GM23338 (cell line): ENCODE data around the gene RRAS. TPM values are rescaled to one million over a fixed set of nuclear protein-coding genes. Genes with fewer than 3 reads are reported as not detected.

Experiments used
- ATAC-seq: fragments of 200-7000 bp; cut with Tn5 transposase; 3 replicates; pipeline ENCODE4 v1.9.1; 2020
- DNase-seq: peaks from one replicate; pipeline ENCODE4 v3.0.0-alpha.2; 2015; ENCODE audit warnings: low spot score
- H2AFZ ChIP-seq: fragments of 200-600 bp; sonication (generic); 2 replicates; pipeline ENCODE4 v1.8.0; 2016; ENCODE audit warnings: antibody characterized with exemption, mild to moderate bottlenecking, moderate library complexity
- H3F3A ChIP-seq: fragments of 200-600 bp; sonication (generic); replicated peaks from 2 replicates; pipeline ENCODE4 v1.8.0; 2017; ENCODE audit warnings: antibody characterized with exemption, mixed run types, low read depth
- H3K27ac ChIP-seq: fragments of 200-600 bp; sonication (generic); 2 replicates; pipeline ENCODE4 v1.6.1; 2016; ENCODE audit warnings: low read depth
- H3K27me3 ChIP-seq: fragments of 200-600 bp; sonication (generic); 2 replicates; pipeline ENCODE4 v1.8.0; 2016; ENCODE audit warnings: mild to moderate bottlenecking, mixed run types, moderate library complexity; ENCODE audit not compliant: insufficient read depth
- H3K36me3 ChIP-seq: fragments of 200-600 bp; sonication (generic); 2 replicates; pipeline ENCODE4 v1.8.0; 2016; ENCODE audit warnings: mild to moderate bottlenecking; ENCODE audit not compliant: insufficient read depth
- H3K4me1 ChIP-seq: fragments of 200-600 bp; sonication (generic); 2 replicates; pipeline ENCODE4 v1.8.0; 2016; ENCODE audit warnings: mild to moderate bottlenecking, moderate library complexity; ENCODE audit not compliant: insufficient read depth
- H3K4me2 ChIP-seq: fragments of 200-600 bp; sonication (generic); 2 replicates; pipeline ENCODE4 v1.7.1; 2017; ENCODE audit warnings: mixed run types
- H3K4me3 ChIP-seq: fragments of 200-600 bp; sonication (generic); 2 replicates; pipeline ENCODE4 v1.6.1; 2016; ENCODE audit warnings: mixed run types
- H3K79me2 ChIP-seq: fragments of 200-600 bp; sonication (generic); replicated peaks from 2 replicates; pipeline ENCODE4 v1.8.0; 2017; ENCODE audit warnings: mild to moderate bottlenecking; ENCODE audit not compliant: insufficient read depth
- H3K9me2 ChIP-seq: fragments of 200-600 bp; sonication (generic); 2 replicates; pipeline ENCODE4 v1.8.0; 2017; ENCODE audit not compliant: insufficient read depth
- H4K20me1 ChIP-seq: fragments of 200-600 bp; sonication (generic); replicated peaks from 2 replicates; pipeline ENCODE4 v1.8.0; 2017; ENCODE audit warnings: mild to moderate bottlenecking; ENCODE audit not compliant: insufficient read depth
- H3K27ac Mint-ChIP-seq: 2 replicates; pipeline ENCODE4 v1.8.0; 2020; ENCODE audit warnings: inconsistent platforms, mild to moderate bottlenecking, moderate library complexity, mixed read lengths
- H3K27me3 Mint-ChIP-seq: 3 replicates; pipeline ENCODE4 v1.8.0; 2022; ENCODE audit warnings: low read depth, mild to moderate bottlenecking, moderate library complexity, mixed read lengths, inconsistent platforms; ENCODE audit not compliant: insufficient read depth, poor library complexity
- H3K36me3 Mint-ChIP-seq: 3 replicates; pipeline ENCODE4 v1.8.0; 2021; ENCODE audit warnings: low read depth, mild to moderate bottlenecking, inconsistent platforms, moderate library complexity, mixed read lengths
- H3K4me1 Mint-ChIP-seq: 3 replicates; pipeline ENCODE4 v1.8.0; 2020; ENCODE audit warnings: mild to moderate bottlenecking, inconsistent platforms, mixed read lengths
- H3K4me3 Mint-ChIP-seq: 3 replicates; pipeline ENCODE4 v1.8.0; 2021; ENCODE audit warnings: moderate library complexity, mild to moderate bottlenecking, inconsistent platforms, mixed read lengths
- H3K9me3 Mint-ChIP-seq: 3 replicates; pipeline ENCODE4 v1.8.0; 2020; ENCODE audit warnings: moderate library complexity, mild to moderate bottlenecking, inconsistent platforms, mixed read lengths
- CREB1 ChIP-seq: fragments of 250-450 bp; sonication (Bioruptor Pico); IDR thresholded peaks from 2 replicates; pipeline ENCODE4 v1.5.0; 2020; ENCODE audit warnings: low read depth, mild to moderate bottlenecking, moderate library complexity
- EZH2 ChIP-seq: fragments of 200-600 bp; sonication (generic); IDR thresholded peaks from one replicate; pipeline ENCODE4 v1.8.0; 2017; ENCODE audit warnings: antibody characterized with exemption, mild to moderate bottlenecking, low read depth; ENCODE audit not compliant: unreplicated experiment
- JUNB ChIP-seq: IDR thresholded peaks from one replicate; pipeline ENCODE4 v1.6.1; 2016; ENCODE audit warnings: antibody characterized with exemption; ENCODE audit not compliant: unreplicated experiment
- POLR2AphosphoS5 ChIP-seq: IDR thresholded peaks from 2 replicates; pipeline ENCODE4 v1.6.1; 2016; ENCODE audit warnings: antibody characterized with exemption, low read depth
- ZNF331 ChIP-seq: fragments of 250-450 bp; sonication (Bioruptor Pico); IDR thresholded peaks from 2 replicates; pipeline ENCODE4 v1.5.0; 2020; ENCODE audit warnings: low read depth, mild to moderate bottlenecking, moderate library complexity
- polyA plus RNA-seq: library from polyadenylated mRNA; unstranded; fragments of >200 nt; fragmentation: Nextera tagmentation; extraction: Ambion mirVana; gene quantifications from 2 replicates; pipeline ENCODE4 v1.2.1, GENCODE V29; 2016
- total RNA-seq: library from RNA; depleted of rRNA; stranded (reverse); fragments of >200 nt; shearing (Covaris generic); gene quantifications from 2 replicates; pipeline ENCODE4 v1.2.3, GENCODE V29; 2014
- TF ChIP-seq, protein P1 (sequence below): IDR thresholded peaks from 2 replicates; pipeline ENCODE4 v1.6.1; 2016; ENCODE audit warnings: antibody characterized with exemption
- TF ChIP-seq, protein P2 (sequence below), 2 experiments: fragments of 200-600 bp in 1 of 2; sonication (generic) in 1 of 2; conservative IDR thresholded peaks; 2 replicates each; pipeline versions ENCODE4 v1.5.1 to v1.6.1; 2016 to 2017; ENCODE audit warnings: antibody characterized with exemption in 2 of 2, low read depth in 2 of 2, mild to moderate bottlenecking in 2 of 2, moderate library complexity in 1 of 2
- TF ChIP-seq, protein P3 (sequence below): fragments of 250-450 bp; sonication (Bioruptor Pico); IDR thresholded peaks from 2 replicates; pipeline ENCODE4 v1.5.0; 2020; ENCODE audit warnings: mild to moderate bottlenecking, moderate library complexity

Gene RRAS
- total and polyA plus RNA-seq, 2 experiments from 2014 or later = 9.3 to 30.0 TPM

DNA sequence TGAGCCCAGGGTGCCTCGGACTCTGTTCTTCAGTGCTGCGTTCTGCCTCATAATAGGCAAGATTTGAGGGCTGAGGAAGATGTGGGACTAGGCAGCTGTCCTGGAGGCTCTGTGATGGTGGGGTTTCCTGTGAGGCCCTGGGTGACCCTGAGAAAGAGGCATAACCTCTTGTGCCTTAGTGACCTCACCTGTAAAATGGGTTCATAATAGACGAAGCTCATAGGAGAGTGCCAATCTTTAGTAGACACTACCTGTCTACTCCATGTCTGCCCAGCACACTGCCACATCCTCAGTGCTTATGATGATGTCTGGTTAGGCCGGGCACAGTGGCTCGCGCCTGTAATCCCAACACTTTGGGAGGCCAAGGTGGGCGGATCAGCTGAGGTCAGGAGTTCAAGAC is 23.4 kb downstream of the RRAS start (continued):
- TF ChIP-seq ZNF331 (CRISPR knock-in tag) = no peak
- TF ChIP-seq, protein P1, sequence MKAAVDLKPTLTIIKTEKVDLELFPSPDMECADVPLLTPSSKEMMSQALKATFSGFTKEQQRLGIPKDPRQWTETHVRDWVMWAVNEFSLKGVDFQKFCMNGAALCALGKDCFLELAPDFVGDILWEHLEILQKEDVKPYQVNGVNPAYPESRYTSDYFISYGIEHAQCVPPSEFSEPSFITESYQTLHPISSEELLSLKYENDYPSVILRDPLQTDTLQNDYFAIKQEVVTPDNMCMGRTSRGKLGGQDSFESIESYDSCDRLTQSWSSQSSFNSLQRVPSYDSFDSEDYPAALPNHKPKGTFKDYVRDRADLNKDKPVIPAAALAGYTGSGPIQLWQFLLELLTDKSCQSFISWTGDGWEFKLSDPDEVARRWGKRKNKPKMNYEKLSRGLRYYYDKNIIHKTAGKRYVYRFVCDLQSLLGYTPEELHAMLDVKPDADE = no peak

DNA sequence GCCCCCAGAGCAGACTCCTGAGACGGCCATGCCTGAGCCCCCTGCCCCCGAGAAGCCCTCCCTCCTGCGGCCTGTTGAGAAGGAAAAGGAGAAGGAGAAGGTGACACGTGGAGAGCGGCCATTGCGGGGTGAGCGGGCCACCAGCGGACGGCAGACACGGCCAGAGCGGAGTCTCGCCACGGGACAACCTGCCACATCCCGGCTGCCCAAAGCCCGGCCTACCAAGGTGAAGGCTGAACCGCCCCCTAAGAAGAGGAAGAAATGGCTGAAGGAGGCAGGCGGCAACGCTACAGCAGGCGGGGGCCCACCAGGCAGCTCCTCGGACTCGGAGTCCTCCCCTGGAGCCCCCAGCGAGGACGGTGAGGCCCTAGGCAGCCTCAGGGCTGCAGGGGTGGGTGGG is 24.1 kb downstream of the RRAS start:
- ATAC-seq (no peak), DNase-seq (no peak)
- H4K20me1 ChIP-seq = peaks cover 53% of the 10 kb centered on the region
- H3K27me3 Mint-ChIP-seq = peaks cover 6% of the 10 kb centered on the region
- H3K27ac Mint-ChIP-seq = no peak overlapping the region
- no peak overlapping the region for H3K4me3 ChIP-seq
- peaks cover 22% of the 10 kb centered on the region for H3K36me3 ChIP-seq
- no peaks in the 10 kb centered on the region for H3K4me1 Mint-ChIP-seq
- H3K9me3 Mint-ChIP-seq = no peaks in the 10 kb centered on the region
- H3K36me3 Mint-ChIP-seq = peaks cover 74% of the 10 kb centered on the region
- no peak for TF ChIP-seq POLR2AphosphoS5
- TF ChIP-seq CREB1 (CRISPR knock-in tag) = no peak
- TF ChIP-seq EZH2 = no peak
- TF ChIP-seq JUNB = no peak
- TF ChIP-seq, protein P2, sequence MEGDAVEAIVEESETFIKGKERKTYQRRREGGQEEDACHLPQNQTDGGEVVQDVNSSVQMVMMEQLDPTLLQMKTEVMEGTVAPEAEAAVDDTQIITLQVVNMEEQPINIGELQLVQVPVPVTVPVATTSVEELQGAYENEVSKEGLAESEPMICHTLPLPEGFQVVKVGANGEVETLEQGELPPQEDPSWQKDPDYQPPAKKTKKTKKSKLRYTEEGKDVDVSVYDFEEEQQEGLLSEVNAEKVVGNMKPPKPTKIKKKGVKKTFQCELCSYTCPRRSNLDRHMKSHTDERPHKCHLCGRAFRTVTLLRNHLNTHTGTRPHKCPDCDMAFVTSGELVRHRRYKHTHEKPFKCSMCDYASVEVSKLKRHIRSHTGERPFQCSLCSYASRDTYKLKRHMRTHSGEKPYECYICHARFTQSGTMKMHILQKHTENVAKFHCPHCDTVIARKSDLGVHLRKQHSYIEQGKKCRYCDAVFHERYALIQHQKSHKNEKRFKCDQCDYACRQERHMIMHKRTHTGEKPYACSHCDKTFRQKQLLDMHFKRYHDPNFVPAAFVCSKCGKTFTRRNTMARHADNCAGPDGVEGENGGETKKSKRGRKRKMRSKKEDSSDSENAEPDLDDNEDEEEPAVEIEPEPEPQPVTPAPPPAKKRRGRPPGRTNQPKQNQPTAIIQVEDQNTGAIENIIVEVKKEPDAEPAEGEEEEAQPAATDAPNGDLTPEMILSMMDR (conservative IDR thresholded peaks at IDR 0.05; ENCODE audit: low read depth in 2 of 2) = no peak
- TF ChIP-seq, protein P3, sequence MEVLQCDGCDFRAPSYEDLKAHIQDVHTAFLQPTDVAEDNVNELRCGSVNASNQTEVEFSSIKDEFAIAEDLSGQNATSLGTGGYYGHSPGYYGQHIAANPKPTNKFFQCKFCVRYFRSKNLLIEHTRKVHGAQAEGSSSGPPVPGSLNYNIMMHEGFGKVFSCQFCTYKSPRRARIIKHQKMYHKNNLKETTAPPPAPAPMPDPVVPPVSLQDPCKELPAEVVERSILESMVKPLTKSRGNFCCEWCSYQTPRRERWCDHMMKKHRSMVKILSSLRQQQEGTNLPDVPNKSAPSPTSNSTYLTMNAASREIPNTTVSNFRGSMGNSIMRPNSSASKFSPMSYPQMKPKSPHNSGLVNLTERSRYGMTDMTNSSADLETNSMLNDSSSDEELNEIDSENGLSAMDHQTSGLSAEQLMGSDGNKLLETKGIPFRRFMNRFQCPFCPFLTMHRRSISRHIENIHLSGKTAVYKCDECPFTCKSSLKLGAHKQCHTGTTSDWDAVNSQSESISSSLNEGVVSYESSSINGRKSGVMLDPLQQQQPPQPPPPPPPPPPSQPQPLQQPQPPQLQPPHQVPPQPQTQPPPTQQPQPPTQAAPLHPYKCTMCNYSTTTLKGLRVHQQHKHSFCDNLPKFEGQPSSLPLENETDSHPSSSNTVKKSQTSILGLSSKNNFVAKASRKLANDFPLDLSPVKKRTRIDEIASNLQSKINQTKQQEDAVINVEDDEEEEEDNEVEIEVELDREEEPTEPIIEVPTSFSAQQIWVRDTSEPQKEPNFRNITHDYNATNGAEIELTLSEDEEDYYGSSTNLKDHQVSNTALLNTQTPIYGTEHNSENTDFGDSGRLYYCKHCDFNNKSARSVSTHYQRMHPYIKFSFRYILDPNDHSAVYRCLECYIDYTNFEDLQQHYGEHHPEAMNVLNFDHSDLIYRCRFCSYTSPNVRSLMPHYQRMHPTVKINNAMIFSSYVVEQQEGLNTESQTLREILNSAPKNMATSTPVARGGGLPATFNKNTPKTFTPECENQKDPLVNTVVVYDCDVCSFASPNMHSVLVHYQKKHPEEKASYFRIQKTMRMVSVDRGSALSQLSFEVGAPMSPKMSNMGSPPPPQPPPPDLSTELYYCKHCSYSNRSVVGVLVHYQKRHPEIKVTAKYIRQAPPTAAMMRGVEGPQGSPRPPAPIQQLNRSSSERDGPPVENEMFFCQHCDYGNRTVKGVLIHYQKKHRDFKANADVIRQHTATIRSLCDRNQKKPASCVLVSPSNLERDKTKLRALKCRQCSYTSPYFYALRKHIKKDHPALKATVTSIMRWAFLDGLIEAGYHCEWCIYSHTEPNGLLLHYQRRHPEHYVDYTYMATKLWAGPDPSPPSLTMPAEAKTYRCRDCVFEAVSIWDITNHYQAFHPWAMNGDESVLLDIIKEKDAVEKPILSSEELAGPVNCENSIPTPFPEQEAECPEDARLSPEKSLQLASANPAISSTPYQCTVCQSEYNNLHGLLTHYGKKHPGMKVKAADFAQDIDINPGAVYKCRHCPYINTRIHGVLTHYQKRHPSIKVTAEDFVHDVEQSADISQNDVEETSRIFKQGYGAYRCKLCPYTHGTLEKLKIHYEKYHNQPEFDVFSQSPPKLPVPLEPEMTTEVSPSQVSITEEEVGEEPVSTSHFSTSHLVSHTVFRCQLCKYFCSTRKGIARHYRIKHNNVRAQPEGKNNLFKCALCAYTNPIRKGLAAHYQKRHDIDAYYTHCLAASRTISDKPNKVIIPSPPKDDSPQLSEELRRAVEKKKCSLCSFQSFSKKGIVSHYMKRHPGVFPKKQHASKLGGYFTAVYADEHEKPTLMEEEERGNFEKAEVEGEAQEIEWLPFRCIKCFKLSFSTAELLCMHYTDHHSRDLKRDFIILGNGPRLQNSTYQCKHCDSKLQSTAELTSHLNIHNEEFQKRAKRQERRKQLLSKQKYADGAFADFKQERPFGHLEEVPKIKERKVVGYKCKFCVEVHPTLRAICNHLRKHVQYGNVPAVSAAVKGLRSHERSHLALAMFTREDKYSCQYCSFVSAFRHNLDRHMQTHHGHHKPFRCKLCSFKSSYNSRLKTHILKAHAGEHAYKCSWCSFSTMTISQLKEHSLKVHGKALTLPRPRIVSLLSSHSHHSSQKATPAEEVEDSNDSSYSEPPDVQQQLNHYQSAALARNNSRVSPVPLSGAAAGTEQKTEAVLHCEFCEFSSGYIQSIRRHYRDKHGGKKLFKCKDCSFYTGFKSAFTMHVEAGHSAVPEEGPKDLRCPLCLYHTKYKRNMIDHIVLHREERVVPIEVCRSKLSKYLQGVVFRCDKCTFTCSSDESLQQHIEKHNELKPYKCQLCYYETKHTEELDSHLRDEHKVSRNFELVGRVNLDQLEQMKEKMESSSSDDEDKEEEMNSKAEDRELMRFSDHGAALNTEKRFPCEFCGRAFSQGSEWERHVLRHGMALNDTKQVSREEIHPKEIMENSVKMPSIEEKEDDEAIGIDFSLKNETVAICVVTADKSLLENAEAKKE (CRISPR knock-in tag) = no peak
- no peak overlapping the region for H3K4me2 ChIP-seq
- no peaks in the 10 kb centered on the region for H3K27me3 ChIP-seq
- H3K4me3 Mint-ChIP-seq = no peak overlapping the region
- H3K27ac ChIP-seq = no peak overlapping the region
- H3K4me1 ChIP-seq = no peaks in the 10 kb centered on the region; the same call in 1 of the 2 replicates
- peaks cover 16% of the 10 kb centered on the region; the same call in 1 of the 2 replicates for H3F3A ChIP-seq
- no peaks in the 10 kb centered on the region for H3K9me2 ChIP-seq
- no peak overlapping the region for H2AFZ ChIP-seq
- H3K79me2 ChIP-seq = peaks cover 35% of the 10 kb centered on the region
